T-cell (primary cell): ENCODE results near the gene MITF. TPM values are rescaled to one million over a fixed set of nuclear protein-coding genes. Genes with fewer than 3 reads are reported as not detected.

Experiments used
- ATAC-seq, 4 experiments: fragments of 200-7000 bp in 3 of 4; fragments of 150-1000 bp in 1 of 4; cut with Tn5 transposase; replicated peaks in 1 of 4; 1 replicate in 3 of 4; 2 replicates in 1 of 4; pipeline ENCODE4 v1.10.0; 2021; ENCODE audit warnings: moderate library complexity in 3 of 4, mild to moderate bottlenecking in 2 of 4, moderate number of reproducible peaks in 1 of 4
- CTCF ChIA-PET, 2 donors: fragments of 300-600 bp; sonication (Branson Sonifier 250); formaldehyde crosslinking; loops; one replicate each; lab custom pipeline; 2022; ENCODE audit warnings: antibody characterized with exemption in 2 of 2; lab: Charles Lee
- POLR2A ChIA-PET, 2 donors: fragments of 300-600 bp; sonication (Branson Sonifier 250); formaldehyde crosslinking; loops; one replicate each; lab custom pipeline; 2022; ENCODE audit warnings: antibody characterized with exemption in 2 of 2; lab: Charles Lee
- DNase-seq, 35 experiments: peaks; one replicate each; pipeline versions ENCODE4 v3.0.0 to v3.0.0-alpha.2; 2013 to 2023
- H3K27ac ChIP-seq: one replicate; pipeline ENCODE4 v1.5.1; 2013; ENCODE audit warnings: low read length
- H3K27me3 ChIP-seq, 2 experiments: replicated peaks in 1 of 2; 1 replicate in 1 of 2; 2 replicates in 1 of 2; pipeline versions ENCODE4 v1.6.1 to v1.7.0; 2013; ENCODE audit warnings: low read length in 1 of 2, mixed read lengths in 1 of 2; ENCODE audit not compliant: control insufficient read depth in 2 of 2, insufficient read depth in 2 of 2; ENCODE audit errors: extremely low read depth in 1 of 2
- H3K36me3 ChIP-seq, 2 donors: 1 replicate in 1 of 2; 2 replicates in 1 of 2; pipeline versions ENCODE4 v1.6.1 to v1.7.0; 2013; ENCODE audit warnings: low read length in 1 of 2; ENCODE audit not compliant: control insufficient read depth in 2 of 2, insufficient read depth in 1 of 2; ENCODE audit errors: extremely low read depth in 1 of 2
- H3K4me1 ChIP-seq, 2 experiments: 1 replicate in 1 of 2; 2 replicates in 1 of 2; pipeline versions ENCODE4 v1.6.1 to v1.7.0; 2013; ENCODE audit warnings: low read length in 2 of 2, mixed read lengths in 1 of 2; ENCODE audit not compliant: insufficient read depth in 2 of 2, control insufficient read depth in 1 of 2; ENCODE audit errors: extremely low read depth in 1 of 2
- H3K4me3 ChIP-seq, 2 donors: 1 replicate in 1 of 2; 2 replicates in 1 of 2; pipeline versions ENCODE4 v1.5.1 to v1.7.0; 2013; ENCODE audit warnings: mild to moderate bottlenecking in 2 of 2, low read length in 1 of 2, moderate library complexity in 1 of 2; ENCODE audit not compliant: control insufficient read depth in 1 of 2; ENCODE audit errors: extremely low read depth in 1 of 2
- H3K9me3 ChIP-seq: 2 replicates; pipeline ENCODE4 v1.7.0; 2013
- H3K27ac Mint-ChIP-seq, 2 donors: one replicate each; pipeline ENCODE4 v1.8.0; 2020 to 2021; ENCODE audit warnings: mild to moderate bottlenecking in 2 of 2, mixed read lengths in 2 of 2
- H3K27me3 Mint-ChIP-seq, 2 donors: one replicate each; pipeline ENCODE4 v1.8.0; 2021 to 2022; ENCODE audit warnings: mixed read lengths in 2 of 2
- H3K36me3 Mint-ChIP-seq: one replicate; pipeline ENCODE4 v1.8.0; 2021; ENCODE audit warnings: mixed read lengths
- H3K4me1 Mint-ChIP-seq, 3 donors: one replicate each; pipeline ENCODE4 v1.8.0; 2020 to 2022; ENCODE audit warnings: mixed read lengths in 3 of 3, mild to moderate bottlenecking in 1 of 3
- H3K4me3 Mint-ChIP-seq, 3 donors: one replicate each; pipeline ENCODE4 v1.8.0; 2020 to 2022; ENCODE audit warnings: mild to moderate bottlenecking in 3 of 3, mixed read lengths in 3 of 3, moderate library complexity in 3 of 3
- H3K9me3 Mint-ChIP-seq, 3 donors: one replicate each; pipeline ENCODE4 v1.8.0; 2020 to 2022; ENCODE audit warnings: mixed read lengths in 3 of 3
- WGBS: methylation state at CpG from one replicate; pipeline ENCODE4 v1.1.5; 2013; ENCODE audit warnings: missing lambda C conversion rate; ENCODE audit not compliant: insufficient coverage; 5-methylcytosine and 5-hydroxymethylcytosine counted together
- total RNA-seq, 35 experiments: library from RNA in 6 of 35; stranded (reverse) in 6 of 35; fragments of 120-200 nt in 1 of 35; gene quantifications; one replicate each; pipeline versions ENCODE4 v1.2.1 to v1.2.4 and lab custom pipeline; 2013 to 2026

MITF gene
- total RNA-seq, 5 donors from 2014 or later (not counting 1 experiment from before 2014, with no cell fraction given): 0.09 to 0.51 (median 0.24) TPM; not detected in 1

- POLR2A ChIA-PET: no interaction called here
Measured at GRCh38 chr3:69723389-69723788, 15.9 kb upstream of the MITF start.

GRCh38 chr3:69724722-69725435 lies 14.4 kb upstream of the MITF start:
- H3K9me3 Mint-ChIP-seq: peaks cover 0 to 3% (median 0%) of the 10 kb centered on the region in 3 donors
- ATAC-seq (no peak), DNase-seq (no peak)
- Histone ChIP-seq H3K27ac (no peak overlapping the region), H3K27me3 (peaks cover 0 to 2% of the 10 kb centered on the region in 2 experiments), H3K4me1 (no peaks in the 10 kb centered on the region), H3K9me3 (no peaks in the 10 kb centered on the region), H3K36me3 (no peaks in the 10 kb centered on the region), H3K4me3 (no peak overlapping the region)
- H3K27me3 Mint-ChIP-seq: no peaks in the 10 kb centered on the region
- no peaks in the 10 kb centered on the region for H3K36me3 Mint-ChIP-seq
- ChIA-PET CTCF (no interaction called here), POLR2A (no interaction called here)
- WGBS: no CpG with 5 or more reads among the region's 2 CpGs
- H3K4me3 Mint-ChIP-seq: no peak overlapping the region
- no peak overlapping the region for H3K27ac Mint-ChIP-seq
- H3K4me1 Mint-ChIP-seq: no peaks in the 10 kb centered on the region

More at GRCh38 chr3:69723389-69723788, 15.9 kb upstream of the MITF start:
- CTCF ChIA-PET: no interaction called here
- Mint-ChIP-seq H3K4me3 (no peak overlapping the region), H3K27ac (no peak overlapping the region), H3K27me3 (peaks cover 4 to 5% of the 10 kb centered on the region in 2 donors), H3K36me3 (no peaks in the 10 kb centered on the region), H3K9me3 (peaks cover 0 to 3% (median 0%) of the 10 kb centered on the region in 3 donors), H3K4me1 (no peaks in the 10 kb centered on the region)
- Histone ChIP-seq H3K4me1 (no peaks in the 10 kb centered on the region), H3K9me3 (no peaks in the 10 kb centered on the region), H3K27me3 (peaks cover 0 to 2% of the 10 kb centered on the region in 2 experiments), H3K36me3 (no peaks in the 10 kb centered on the region), H3K4me3 (no peak overlapping the region), H3K27ac (no peak overlapping the region)
- ATAC-seq: no peak
- no peak for DNase-seq
- no CpG with 5 or more reads among the region's 4 CpGs for WGBS

GRCh38 chr3:69725994-69726571 lies 13.2 kb upstream of the MITF start:
- DNase-seq: no peak
- no peaks in the 10 kb centered on the region for H3K27me3 ChIP-seq
- H3K4me1 ChIP-seq: no peaks in the 10 kb centered on the region
- Mint-ChIP-seq H3K36me3 (no peaks in the 10 kb centered on the region), H3K9me3 (peaks cover 0 to 3% (median 0%) of the 10 kb centered on the region in 3 donors), H3K4me1 (no peaks in the 10 kb centered on the region), H3K27ac (no peak overlapping the region), H3K27me3 (no peaks in the 10 kb centered on the region), H3K4me3 (no peak overlapping the region)
- ChIA-PET CTCF (no interaction called here), POLR2A (no interaction called here)
- H3K36me3 ChIP-seq: no peaks in the 10 kb centered on the region
- no peak overlapping the region for H3K4me3 ChIP-seq
- H3K9me3 ChIP-seq: no peaks in the 10 kb centered on the region
- no peak for ATAC-seq
- H3K27ac ChIP-seq: no peak overlapping the region
- 71% methylated on average over 2 of the region's 3 CpGs for WGBS

GRCh38 chr3:69729147-69729919 lies 9.9 kb upstream of the MITF start:
- no peaks in the 10 kb centered on the region for H3K36me3 ChIP-seq
- no peaks in the 10 kb centered on the region for H3K9me3 ChIP-seq
- H3K4me1 Mint-ChIP-seq: no peaks in the 10 kb centered on the region
- ATAC-seq (no peak), DNase-seq (no peak)
- H3K4me3 Mint-ChIP-seq: no peak overlapping the region
- 60% methylated on average over 1 of the region's 6 CpGs for WGBS
- POLR2A ChIA-PET: no interaction called here
- no peaks in the 10 kb centered on the region for H3K27me3 ChIP-seq
- no peak overlapping the region for H3K27ac Mint-ChIP-seq
- H3K27me3 Mint-ChIP-seq: peaks cover 1 to 10% of the 10 kb centered on the region in 2 donors
- peaks cover 0 to 3% (median 0%) of the 10 kb centered on the region in 3 donors for H3K9me3 Mint-ChIP-seq
- no peaks in the 10 kb centered on the region for H3K4me1 ChIP-seq
- CTCF ChIA-PET: no interaction called here
- no peaks in the 10 kb centered on the region for H3K36me3 Mint-ChIP-seq
- no peak overlapping the region for H3K4me3 ChIP-seq
- H3K27ac ChIP-seq: no peak overlapping the region

GRCh38 chr3:69731080-69731479 lies 8.2 kb upstream of the MITF start:
- no peaks in the 10 kb centered on the region for H3K27me3 ChIP-seq
- Mint-ChIP-seq H3K27me3 (peaks cover 7 to 12% of the 10 kb centered on the region in 2 donors), H3K9me3 (peaks cover 0 to 3% (median 0%) of the 10 kb centered on the region in 3 donors), H3K27ac (no peak overlapping the region), H3K4me3 (no peak overlapping the region), H3K4me1 (no peaks in the 10 kb centered on the region), H3K36me3 (no peaks in the 10 kb centered on the region)
- H3K27ac ChIP-seq: no peak overlapping the region
- ATAC-seq: no peak
- H3K9me3 ChIP-seq: no peaks in the 10 kb centered on the region
- no peaks in the 10 kb centered on the region for H3K36me3 ChIP-seq
- ChIA-PET CTCF (no interaction called here), POLR2A (no interaction called here)
- no peak overlapping the region for H3K4me3 ChIP-seq
- WGBS: no CpG with 5 or more reads among the region's 2 CpGs
- no peaks in the 10 kb centered on the region for H3K4me1 ChIP-seq
- DNase-seq: no peak

GRCh38 chr3:69735893-69736292 lies 3.4 kb upstream of the MITF start:
- CTCF ChIA-PET: no interaction called here
- Mint-ChIP-seq H3K4me1 (peaks cover 9 to 15% (median 12%) of the 10 kb centered on the region in 3 donors), H3K27ac (no peak overlapping the region), H3K36me3 (no peaks in the 10 kb centered on the region), H3K4me3 (no peak overlapping the region), H3K9me3 (no peaks in the 10 kb centered on the region), H3K27me3 (peaks cover 37 to 39% of the 10 kb centered on the region in 2 donors)
- H3K9me3 ChIP-seq: no peaks in the 10 kb centered on the region
- no peak overlapping the region for H3K27ac ChIP-seq
- ATAC-seq (no peak), DNase-seq (no peak)
- peaks cover 0 to 21% of the 10 kb centered on the region in 2 experiments for H3K27me3 ChIP-seq
- no CpG with 5 or more reads among the region's 2 CpGs for WGBS
- POLR2A ChIA-PET: interaction anchor here in 1 of 2 donors (0.6 kb wide), 1 partner anchor 860 kb away, joined by 7 read pairs; no protein-coding TSS in a partner anchor
- H3K4me1 ChIP-seq: peaks cover 0 to 11% of the 10 kb centered on the region in 2 experiments
- H3K36me3 ChIP-seq: no peaks in the 10 kb centered on the region
- no peak overlapping the region for H3K4me3 ChIP-seq
